GM18909 (cell line): ENCODE measurements around the gene RBM28.

ENCODE experiments used
- ATAC-seq: cut with Tn5 transposase; IDR thresholded peaks from one replicate; pipeline ENCODE4 v1.9.1; 2021; ENCODE audit warnings: mild to moderate bottlenecking; ENCODE audit not compliant: unreplicated experiment, poor library complexity

The RBM28 gene, protein sequence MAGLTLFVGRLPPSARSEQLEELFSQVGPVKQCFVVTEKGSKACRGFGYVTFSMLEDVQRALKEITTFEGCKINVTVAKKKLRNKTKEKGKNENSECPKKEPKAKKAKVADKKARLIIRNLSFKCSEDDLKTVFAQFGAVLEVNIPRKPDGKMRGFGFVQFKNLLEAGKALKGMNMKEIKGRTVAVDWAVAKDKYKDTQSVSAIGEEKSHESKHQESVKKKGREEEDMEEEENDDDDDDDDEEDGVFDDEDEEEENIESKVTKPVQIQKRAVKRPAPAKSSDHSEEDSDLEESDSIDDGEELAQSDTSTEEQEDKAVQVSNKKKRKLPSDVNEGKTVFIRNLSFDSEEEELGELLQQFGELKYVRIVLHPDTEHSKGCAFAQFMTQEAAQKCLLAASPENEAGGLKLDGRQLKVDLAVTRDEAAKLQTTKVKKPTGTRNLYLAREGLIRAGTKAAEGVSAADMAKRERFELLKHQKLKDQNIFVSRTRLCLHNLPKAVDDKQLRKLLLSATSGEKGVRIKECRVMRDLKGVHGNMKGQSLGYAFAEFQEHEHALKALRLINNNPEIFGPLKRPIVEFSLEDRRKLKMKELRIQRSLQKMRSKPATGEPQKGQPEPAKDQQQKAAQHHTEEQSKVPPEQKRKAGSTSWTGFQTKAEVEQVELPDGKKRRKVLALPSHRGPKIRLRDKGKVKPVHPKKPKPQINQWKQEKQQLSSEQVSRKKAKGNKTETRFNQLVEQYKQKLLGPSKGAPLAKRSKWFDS

DNA sequence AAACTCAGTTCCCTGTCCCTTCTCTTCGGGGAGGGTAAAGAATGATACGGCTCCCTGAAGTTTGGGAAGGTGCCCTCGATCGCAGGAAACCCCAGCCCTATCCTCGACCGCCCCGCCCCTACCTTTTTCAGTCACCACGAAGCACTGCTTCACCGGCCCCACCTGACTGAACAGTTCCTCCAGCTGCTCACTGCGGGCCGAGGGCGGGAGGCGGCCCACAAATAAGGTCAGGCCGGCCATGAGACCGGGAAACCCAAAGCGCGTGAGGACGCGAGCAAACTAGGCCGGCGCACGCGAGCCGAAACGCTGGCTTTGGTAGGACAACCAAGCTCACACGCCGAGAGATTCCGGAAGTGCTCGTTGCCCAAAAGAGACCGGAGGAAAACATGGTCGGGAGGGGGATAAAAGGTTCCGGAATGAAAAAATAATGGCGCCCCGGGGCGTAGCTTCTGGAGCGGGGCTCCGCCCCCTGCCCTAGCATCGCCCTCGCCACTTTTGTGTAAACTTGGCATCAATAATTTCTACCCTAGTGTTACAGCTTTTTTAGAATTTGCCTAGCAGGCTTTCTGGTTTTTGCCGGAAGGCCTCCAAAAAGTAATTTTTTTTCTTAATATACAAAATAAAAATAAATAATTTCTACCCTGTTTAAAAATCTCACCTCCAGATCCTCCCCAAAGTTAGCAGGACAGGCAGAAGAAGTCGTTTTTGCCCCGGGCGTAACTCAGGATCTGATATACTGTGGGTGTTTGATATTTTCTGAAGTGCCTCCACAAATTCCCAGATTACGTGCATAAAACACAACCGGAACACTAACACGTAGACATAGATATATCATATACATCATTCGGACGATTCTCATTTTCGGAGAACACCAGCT is at the start of gene RBM28:
Gene RBM28, minus strand, starts transcription at position 355 of the 877 bp plus-strand sequence. Its CDS starts 115 bp downstream, at position 240.
- ATAC-seq, result peak; percentile 90

DNA sequence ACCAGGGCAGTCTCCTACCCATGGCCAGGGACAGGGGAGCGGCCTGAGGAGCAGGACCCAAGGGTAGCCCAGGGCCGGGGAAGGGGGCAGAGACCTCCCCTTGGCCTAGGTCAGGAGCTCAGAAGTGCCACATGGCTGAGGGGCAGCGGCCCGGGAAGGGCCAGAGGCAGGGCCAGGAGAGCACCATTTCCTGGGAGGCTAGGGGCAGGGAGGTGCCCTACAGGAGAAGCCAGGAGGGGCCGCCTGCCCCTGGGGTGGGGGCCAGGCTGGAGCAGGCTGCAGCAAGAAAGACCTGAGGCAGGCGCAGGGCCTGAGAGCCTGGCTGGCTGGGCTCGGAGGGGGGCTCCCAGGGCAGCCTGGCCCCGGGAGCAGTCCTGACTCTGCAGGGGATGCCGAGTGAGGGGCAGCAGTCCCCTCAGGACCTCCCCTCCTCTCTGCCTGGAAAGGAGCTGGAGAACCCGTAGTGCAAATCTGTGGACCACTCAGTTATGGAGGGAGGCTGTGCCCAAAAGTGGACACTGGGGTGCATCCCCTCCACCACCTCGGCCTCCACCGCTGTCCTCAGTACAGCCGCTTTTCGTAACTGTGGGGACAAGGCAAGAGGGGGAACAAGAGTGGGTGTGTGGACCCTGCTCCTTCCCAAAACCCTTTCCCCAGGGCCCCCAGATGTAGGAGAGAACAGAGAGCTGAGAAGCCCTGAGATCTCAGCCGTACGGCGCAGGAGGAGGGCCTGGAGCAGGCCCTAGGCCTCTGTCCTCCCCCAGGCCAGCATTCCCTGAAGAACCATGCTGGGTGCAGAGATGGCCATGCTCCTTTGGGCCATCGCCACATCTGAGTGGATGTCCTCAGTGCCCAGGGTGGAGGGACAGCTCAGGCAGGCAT is 49.0 kb upstream of the RBM28 start:
- ATAC-seq, result no peak

DNA sequence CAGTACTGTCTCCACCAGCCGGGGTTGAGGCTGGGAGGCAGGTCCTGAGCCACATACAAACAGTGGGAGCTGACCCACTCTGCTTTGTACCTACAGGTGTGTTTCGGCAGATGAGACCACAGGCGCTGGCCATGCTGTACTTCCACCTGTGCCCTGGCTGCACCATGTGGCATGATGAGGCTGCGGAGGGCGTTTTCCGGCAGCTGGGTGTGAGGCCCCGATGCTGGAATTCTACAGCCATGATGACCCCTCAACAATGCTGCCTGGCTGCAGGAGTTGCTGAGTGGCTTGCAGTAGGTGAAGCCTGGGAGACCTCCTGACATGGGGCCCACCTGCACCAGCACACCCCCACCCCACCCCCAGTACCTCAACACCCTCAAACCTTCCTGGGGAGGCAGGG is 48.1 kb upstream of the RBM28 start:
- no peak for ATAC-seq

DNA sequence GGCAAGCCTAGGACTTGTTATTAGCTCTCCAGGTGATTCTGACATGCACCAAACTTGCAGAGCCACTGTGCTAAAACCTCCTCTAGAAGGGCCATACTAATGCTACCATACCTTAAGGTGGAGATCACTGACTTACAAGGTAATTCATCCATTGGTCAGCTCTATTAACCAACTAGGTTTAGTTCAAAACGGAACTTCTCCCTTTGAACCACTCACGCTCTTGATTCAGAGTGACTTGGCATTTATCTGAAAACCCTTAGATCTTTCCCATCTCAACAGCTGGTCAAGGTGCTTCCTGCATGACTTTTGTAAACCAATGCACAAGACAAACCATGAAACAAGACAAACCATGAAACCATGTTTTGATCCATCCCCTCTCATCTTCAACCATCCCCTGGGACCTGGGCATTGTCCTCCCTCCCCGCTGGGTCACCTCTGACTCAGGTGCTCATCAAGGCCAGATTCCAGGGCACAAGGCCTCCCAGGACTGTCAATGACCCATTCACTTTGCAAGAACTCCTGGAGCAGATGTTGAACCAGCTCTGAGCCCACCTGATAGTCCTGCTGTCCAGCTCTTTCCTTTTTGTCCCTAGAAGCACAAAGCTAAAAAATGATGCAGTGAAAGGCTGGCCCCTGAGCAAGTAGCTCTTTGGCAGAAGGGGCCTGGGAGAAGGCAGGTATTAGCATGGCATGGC is 47.3 kb upstream of the RBM28 start:
- ATAC-seq, result no peak

DNA sequence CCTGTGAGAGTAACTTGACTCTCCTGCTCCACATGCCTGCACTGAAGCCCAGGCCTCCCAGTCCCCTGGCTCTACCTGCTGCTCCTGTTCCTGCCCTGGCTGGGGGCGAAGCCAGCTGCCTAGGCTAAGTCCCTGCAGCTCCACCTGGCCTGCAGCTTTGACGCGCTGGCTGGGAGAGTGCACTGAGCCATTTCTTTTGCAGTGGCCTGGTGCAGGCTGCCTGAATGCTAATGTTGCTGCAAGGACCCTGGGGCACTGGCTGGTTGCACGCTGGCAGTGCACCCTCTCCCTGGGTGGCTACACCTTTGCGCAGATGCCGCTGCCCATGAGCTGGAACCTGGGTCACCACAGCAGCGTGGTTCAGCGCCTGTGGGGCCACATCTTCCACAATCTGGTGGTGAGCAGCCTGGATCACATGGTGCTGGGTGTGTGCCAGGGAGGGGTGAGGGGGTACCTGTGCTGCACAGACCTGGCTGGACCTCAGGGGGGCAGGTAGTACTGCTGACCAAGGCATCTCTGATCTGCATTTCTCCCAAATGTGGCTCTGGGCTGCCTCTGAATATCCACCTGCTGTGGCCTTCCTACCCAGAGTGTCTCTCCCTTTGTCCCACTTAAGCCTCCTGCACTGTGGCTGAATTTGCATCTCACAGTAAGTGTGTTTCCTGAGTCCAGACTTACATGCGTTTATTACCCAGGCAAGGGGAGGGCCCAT is 46.1 kb upstream of the RBM28 start:
- ATAC-seq, result no peak

DNA sequence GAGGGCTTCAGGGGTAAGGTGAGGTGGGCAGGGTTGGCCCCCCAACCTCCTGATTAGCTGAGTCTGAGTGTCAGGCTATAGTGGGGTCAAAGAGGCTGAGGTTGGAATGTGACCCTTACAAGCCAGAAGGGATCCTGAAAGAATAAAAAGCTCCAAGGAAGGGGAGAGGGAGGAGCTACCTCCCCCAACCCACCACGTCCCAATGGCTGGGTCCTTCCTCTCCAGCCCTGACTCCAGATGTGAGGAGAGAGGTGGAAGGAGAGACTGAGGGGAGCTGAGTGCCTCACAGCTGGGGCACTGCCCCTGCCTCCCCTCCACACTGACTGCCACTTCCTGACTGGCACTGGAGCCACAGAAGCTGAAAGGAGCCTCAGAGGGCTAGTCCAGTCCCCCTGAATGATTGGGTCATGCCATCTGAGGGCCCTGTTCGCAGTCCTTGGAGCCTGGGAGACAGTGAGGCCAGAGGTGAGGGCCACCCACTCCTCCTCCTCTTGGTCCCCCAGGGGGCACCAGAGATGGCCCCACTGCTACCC is 45.4 kb upstream of the RBM28 start:
- no peak for ATAC-seq

DNA sequence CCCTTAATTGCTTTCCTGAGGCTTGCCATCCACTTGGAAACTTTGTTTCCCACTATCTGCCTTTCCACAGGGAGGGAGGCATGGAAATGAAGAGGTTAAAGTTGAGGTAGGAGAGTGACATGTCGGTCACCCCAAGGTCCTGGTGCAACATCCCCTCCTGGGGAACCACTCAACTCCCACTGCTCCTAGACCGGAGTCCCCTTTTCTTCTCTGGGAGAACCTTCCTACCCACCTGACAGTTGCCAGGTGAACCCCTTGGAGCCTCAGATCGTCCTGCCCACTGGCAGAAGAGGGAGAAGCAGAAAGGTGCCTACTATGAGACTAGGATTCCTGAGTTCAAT is 44.4 kb upstream of the RBM28 start:
- ATAC-seq, result no peak

DNA sequence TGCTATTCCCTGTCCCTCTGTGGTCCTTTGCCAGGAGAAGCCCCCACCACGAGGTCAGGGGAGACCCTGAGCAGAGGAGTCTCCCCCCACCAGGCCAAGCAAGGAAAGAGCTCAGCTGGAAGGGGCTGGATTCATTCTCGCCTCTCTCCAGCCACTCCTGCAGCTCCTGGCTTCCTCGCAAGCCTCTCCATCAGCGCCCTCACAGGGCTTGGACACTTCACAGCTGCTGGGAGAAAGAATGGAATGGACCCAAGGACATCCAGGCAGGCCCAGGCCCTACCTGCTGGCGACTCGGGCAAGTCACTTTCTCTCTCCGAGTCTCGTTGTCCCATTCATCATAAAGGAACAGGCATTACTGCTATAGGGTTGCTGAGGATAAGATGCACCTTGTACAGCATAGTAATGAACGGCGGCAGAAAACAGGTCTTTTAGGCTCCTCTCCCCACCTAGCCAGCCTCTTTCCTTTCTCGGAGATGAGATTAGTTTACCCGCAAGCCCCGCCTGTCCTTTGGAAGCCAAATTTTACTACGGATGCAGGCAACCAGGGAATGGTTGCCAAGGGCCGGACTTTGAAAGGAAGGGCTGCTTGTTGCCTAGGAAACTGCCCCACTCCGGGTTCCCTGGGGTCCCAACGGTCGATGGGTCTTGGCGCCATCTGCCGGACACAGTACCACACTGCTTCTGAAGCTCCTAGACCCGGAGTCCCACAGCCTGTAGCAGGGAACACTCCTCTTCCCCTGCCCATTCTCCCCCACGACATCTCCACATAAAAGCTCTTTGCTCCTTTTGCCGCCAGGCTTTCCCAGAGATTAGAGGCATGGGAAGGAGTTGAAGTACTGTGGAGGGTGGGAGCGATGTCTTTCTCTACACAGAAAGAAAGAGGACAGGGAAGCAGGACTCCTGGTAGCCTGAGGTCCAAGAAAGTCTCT is 43.8 kb upstream of the RBM28 start:
- ATAC-seq, result peak; percentile 81

DNA sequence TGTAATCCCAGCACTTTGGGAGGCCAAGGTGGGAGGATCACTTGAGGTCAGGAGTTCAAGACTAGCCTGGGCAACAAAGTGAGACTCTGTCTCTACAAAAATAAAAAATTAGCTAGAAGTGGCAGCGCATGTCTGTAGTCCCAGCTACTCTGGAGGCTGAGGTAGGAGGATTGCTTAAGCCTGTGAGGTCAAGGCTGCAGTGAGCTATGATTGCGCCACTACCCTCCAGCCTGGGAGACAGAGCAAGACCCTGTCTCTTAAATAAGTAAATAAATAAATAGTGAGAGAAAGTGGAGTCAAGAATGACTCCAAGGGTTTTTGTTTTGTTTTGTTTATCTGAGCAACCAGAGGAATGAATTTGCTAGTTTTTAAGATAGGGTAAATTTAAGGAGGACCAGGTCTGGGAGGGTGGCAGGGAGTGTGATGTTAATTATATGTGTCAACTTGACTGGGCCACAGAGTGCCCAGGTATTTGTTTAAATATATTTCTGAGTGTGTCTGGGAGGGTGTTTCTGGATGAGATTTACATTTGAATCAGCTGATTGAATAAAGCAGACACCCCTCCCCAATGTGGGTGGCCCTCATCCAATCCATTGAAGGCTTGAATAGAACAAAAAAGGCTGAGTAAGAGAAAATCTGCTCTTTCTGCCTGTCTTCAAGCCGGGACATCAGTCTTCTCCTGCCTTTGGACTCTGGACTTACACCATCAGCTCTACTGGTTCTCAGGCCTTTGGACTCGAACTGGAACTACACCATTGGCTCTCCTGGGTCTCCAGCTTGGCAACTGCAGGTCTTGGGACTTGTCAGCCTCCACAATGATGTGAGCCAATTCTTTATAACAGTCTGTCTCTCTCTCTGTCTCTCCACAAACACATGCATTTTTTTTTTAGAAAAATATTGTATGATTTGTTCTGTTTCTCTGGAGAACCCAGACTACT is 42.5 kb upstream of the RBM28 start:
- ATAC-seq, result no peak

DNA sequence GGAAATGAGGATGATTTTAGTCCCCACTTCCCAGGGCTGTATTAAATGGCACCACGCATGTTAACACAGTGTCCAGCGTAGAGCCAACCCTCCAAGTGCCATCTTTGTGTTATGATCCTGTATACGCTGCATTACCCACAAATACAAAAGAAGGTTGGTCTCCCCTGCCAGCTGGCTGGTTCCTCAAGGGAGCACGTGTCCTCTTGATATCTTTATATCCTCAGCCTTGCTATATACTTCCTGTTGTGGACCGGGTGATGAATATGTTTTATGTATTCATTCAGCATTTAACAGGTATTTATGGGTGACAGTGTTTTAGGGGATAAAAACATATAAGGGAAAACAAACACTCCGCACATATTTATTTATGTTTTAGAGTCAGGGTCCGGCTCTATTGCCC is 41.0 kb upstream of the RBM28 start:
- no peak for ATAC-seq

DNA sequence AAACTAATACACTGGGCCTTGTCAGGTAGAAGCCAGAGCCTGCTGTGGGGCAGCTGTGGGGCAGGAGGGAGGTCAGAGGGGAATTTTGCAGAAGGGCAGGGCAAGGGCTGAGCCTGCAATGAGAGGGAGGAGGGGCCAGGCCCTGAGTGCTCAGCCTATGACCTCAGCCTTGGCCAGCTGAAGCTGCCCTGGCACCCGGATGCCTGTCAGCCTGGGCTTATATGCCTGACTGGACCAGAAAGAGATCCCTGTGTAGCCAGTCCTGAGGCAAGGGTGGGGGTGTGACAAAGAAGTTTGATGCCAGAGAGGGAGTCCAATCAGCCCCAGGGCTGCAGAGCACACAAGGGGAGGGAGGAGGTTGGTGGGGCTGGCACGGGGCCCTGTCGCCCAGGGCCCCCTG is 40.1 kb upstream of the RBM28 start:
- ATAC-seq, result no peak

DNA sequence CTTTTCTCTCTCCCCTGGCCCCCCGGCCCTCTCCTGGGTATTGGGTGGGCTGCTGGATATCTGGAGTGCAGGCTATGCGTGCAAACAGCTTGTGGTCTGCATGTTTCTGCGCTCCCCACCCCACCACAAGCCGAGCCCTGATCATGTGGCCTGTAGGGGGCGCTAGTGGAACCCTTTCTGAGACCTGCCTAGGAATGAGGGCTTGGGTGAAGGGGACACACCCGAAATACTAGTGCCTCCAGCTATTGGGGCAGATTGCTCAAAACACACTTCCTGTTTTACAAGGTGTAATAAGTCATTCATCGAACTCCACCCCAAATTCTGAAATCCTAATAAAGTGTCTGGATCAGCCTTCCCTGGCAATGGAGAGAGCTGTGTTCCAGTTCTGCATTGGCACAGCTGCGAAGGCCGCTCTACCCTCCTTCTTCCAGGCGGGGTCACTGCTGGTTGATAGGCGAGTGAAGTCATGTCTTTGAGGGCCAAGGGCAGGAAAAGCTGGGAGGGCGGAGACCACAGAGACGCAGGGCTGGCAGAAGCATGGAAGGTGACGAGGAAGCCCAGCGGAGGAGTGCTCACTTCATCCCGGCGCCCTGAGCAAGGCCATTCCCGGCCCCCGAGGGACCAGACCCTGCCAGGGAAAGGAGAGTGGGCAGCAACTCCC is 37.6 kb upstream of the RBM28 start:
- ATAC-seq, result no peak

DNA sequence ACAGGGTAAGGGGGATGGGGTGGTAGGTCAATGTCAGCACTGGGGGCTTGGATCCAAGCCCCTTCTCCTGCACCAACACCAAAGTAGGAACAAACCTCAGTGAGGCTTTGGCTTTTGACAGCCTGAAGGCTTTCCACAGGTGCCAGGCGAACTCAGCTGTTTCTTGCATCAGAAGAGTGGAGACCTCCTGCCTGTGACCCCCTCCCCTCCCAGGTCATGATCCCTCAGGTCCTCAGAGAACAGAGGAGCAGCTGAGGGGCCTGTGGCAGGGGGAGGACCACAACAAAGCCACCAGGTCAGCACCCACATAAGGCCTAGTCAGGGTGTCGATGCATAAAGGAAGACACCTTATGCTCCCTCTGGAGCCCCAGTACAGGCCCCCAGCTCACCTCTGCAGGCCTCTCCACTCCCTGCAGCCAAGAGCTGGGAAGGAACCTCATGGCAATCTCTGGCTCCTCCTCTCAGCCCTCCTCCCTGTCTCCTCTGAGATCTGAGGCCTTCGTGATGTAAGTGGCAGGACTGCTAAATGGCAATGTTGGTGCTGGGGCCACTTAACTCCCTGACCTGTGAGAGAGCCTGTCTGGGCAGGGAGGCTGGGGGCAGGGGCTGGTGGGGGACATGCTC is 36.9 kb upstream of the RBM28 start:
- no peak for ATAC-seq

DNA sequence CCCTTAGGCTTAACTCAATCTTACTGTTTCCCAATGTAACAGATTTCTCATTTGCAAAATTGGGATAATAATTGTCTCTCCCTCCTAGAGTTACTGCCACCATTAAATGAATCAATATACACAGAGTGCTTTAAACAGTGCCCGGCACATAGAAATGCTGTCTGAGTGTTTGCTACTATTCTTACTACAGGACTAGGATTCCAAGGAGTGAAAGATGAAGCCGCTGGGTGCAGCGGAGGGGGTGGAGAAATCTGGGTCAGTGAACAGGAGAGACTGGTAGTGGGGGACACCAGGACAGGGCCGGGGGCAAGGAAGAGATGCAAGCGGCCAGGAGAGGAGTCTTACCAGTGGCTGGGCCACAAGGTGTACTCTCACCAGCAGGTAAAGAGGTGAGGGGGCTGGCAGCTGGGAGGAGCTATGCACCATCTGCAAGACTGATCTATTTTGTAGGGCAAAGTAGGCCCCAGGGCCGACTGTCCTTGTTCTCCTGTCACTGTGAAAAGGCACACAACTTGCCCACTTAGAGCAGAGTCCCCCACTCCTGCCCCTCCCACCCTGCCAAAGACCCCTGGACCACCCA is 36.3 kb upstream of the RBM28 start:
- no peak for ATAC-seq

DNA sequence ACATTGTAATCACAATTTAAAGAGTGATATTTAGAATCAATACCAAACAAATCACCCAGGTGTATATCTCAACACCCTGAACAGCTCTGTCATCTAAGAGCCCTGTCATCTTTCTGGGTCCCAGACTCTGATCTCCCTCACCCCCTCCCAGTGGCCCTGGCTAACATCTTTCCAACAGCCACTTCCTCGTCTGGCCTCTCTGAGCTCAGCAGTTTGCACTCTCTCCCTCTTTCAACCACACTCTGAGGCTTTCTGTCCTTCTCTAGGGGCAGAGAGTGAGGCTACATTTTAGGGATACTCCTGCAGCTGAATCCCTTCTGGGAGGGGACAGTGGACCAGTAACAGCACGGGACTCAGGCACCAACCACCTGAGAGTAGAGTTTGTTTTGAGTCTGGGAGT is 34.9 kb upstream of the RBM28 start:
- no peak for ATAC-seq
